NCI-H82 treated with DMSO at 0.1 percent for 48 hours (cell line): ENCODE measurements around the gene CDC42EP4.
"Not testable (repeated sequence)": the region's sequence is repeated elsewhere in the genome, so short reads cannot be mapped to it uniquely, and the experiment has no call there.

Experiments
- DNase-seq: peaks from one replicate; lab custom pipeline; 2025; ENCODE audit not compliant: unreplicated experiment; lab: John Stamatoyannopoulos, UW

Gene CDC42EP4

GRCh38 chr17:73343739-73344454 is 32.1 kb upstream of the CDC42EP4 start:
- DNase-seq, result no peak

DNA sequence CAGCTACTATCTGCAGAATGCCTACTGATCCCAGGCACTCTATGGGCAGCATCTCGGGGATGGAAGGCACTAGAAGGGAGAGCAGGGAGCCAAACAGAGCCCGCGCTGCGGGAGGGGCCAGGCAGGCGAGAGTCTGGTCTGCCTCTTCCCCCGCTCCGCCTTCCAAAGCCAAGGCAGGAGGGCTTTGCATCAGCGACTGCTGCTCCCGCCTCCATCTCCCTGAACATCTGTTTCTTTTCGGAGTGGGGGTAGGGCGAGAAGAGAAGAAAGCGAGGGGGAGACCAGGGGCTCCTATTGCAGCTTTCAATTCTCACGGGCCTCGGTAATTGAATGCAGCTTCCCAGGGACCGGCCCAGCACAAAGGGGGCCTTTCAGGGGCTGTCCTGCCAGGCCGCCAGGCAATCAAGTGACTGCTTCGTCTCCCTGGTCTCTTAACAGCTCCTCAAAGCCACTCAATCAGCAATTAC is 31.4 kb upstream of the CDC42EP4 start:
- peak; percentile 97 for DNase-seq

- DNase-seq, result peak; percentile 87
These were observed 30.9 kb upstream of the CDC42EP4 start for GRCh38 chr17:73342541-73343167.

DNA sequence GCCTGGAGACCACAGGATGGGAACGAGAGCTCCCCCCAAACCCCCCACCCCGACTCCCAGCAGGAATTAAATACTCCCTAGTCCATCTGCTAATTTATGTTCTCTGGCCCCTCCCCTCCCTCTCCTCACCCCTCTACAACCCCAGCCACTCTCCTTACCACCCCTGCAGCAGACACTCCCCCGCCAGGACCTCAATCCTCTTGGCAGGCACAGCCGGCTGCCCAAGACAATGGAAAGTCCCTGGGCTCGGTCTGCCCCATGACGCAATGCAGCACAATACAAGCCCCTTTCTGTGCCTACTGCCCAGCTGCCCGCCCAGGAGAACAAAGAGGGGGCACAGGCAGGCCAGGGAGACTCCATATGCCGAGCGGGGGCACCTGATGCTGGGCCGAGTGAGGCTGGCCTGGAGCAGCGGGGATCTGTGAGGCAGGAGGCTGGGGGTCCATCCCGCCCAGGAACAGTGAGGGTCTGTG is 30.3 kb upstream of the CDC42EP4 start:
- peak; percentile 93 for DNase-seq

- DNase-seq, result no peak
These were observed 29.7 kb upstream of the CDC42EP4 start for GRCh38 chr17:73341350-73342049.

DNA sequence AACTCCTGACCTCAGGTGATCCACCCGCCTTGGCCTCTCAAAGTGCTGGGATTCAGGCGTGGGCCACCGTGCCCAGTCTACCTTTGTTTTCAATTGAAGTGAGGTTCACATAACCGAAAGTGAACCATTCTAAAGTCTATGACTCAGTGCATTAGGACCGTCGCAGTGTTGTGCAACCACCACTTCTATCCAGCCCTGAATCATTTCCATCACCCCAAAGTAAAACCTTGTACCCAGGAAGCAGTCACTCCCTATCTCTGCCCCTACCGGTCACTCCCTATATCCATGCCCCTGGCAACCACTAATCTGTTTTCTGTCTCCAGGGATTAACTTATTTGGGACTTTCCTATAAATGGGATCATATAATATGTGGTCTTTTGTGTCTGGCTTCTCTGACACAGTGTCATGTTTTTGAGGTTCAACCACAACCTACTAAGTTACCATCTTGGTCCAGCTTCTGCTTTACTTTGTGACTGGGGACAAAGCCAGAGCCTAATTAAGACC is 28.3 kb upstream of the CDC42EP4 start:
- peak; percentile 83 for DNase-seq

- no peak for DNase-seq
These were observed 26.9 kb upstream of the CDC42EP4 start for GRCh38 chr17:73338566-73339197.

GRCh38 chr17:73338050-73338521 is 26.3 kb upstream of the CDC42EP4 start:
- no peak for DNase-seq

DNA sequence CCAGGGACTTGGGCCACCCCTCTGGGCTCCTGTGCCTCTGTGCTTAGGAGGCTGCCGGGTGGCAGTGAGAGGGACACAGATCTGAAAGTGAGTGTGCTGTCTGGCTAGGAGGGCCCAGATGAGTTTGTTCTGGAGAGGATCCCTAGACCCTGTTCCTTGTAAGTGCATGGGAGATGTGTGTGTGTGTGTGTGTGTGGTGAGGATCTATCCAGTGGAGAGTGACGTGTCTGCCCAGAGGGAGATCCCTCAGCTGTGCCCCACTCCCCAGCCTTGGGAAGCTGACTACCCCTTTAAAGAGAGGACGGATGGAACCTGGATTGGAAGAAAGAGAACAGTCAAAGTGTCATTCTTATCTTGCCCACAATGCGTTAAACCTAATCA is 25.5 kb upstream of the CDC42EP4 start:
- no peak for DNase-seq

GRCh38 chr17:73336408-73337329 is 24.9 kb upstream of the CDC42EP4 start:
- no peak for DNase-seq

GRCh38 chr17:73335591-73336407 is 24.0 kb upstream of the CDC42EP4 start:
- DNase-seq, result no peak

GRCh38 chr17:73334771-73335513 is 23.1 kb upstream of the CDC42EP4 start:
- no peak for DNase-seq

DNA sequence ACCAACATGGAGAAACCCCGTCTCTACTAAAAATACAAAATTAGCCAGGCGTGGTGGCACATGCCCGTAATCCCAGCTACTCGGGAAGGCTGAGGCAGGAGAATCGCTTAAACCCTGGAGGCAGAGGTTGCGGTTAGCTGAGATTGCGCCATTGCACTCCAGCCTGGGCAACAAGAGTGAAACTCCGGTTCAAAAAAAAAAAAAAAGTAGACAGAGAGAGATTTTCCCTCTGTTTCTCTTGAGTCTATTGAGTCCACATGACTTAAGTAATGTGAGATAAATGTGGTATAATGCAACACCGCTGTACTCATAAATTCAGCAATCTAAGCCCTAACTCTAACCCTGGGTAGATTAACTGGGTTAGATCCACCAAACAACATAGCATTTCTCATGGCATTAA is 21.6 kb upstream of the CDC42EP4 start:
- DNase-seq, result not testable (repeated sequence)

- no peak for DNase-seq
These were observed 19.3 kb upstream of the CDC42EP4 start for GRCh38 chr17:73331060-73331459.

DNA sequence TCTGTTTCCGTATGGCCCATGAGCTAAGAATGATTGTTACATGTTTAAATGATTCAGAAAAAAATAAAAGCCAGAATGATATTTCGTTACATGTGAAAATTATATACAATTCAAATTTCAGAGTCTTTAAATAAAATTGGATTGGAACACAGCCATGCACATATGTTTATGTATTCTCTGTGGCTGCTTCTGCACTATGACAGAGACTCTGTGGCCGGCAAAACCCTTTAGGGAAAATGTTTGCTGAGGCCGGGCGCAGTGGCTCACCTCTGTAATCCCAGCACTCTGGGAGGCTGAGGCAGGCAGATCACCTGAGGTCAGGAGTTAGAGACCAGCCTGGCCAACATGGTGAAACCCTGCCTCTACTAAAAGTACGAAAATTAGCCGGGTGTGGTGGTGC is 15.9 kb upstream of the CDC42EP4 start:
- DNase-seq, result no peak

DNA sequence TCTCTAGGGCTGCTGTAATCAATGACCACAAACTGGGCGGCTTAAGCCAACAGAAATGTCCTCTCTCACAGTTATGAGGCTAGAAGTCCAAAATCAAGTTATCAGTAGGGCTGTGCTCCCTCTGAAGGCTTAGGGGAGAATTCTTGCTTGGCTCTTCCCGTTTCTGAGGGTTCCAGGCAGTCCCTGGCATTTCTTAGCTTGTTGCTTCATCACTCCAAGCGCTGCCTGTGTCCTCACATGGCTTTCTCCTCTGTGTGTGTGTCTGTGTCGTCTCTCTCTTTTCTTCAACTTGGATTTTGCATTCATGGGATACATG is 13.7 kb upstream of the CDC42EP4 start:
- DNase-seq, result no peak

DNA sequence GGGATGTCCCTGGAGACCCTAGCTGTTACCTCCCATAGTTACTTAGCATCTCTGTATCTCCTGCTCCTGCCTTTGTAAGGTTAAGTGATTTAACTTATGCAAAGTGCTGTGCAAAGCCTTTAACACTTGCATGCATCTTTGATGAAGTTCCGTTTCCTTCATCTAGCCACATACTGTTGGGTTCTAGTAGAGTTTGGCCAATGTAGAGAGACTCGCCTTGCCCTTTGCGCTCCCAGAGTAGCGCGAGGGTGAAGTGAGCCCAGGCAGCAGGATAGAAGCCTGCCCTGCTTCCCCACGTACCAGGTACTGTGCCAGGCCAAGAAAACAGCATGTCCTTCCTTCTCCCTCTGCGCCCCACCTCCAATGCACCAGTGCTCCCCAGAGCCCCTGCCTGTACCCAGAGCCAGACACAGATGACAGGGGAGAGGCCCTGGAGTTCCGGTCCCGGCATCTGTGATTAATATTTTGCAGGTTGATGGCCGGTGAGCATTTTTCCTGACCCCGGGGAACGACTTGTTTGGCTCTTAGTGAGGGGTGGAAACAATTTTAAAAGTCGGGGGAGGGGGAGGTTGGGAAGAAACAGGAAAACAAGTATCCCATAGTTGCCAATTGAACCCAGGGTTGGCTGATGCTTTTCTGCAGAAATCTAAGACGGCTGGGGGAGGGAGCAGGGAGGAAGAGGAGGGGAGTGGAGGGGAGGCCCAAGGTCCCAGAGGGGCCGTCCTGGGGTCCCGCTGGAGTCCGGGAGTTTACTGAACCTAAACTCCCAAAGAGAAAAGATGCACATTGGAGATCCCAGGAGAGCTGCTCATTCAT is 13.1 kb upstream of the CDC42EP4 start:
- no peak for DNase-seq

GRCh38 chr17:73324160-73324475 is 12.3 kb upstream of the CDC42EP4 start:
- DNase-seq, result no peak
